Measurements from ENCODE around the gene EXOC6.
"Not testable (repeated sequence)": the region's sequence is repeated elsewhere in the genome, so short reads cannot be mapped to it uniquely, and the experiment has no call there.

EXOC6 gene

GRCh38 chr10:92938841-92939240 lies 90.5 kb downstream of the EXOC6 start:
- DNase-seq (ENCODE audit: low read depth in 2 of 2): no peak

- DNase-seq (ENCODE audit: low read depth in 2 of 2): no peak
Measured at GRCh38 chr10:92942226-92942625, 93.9 kb downstream of the EXOC6 start.

GRCh38 chr10:92946491-92946890 lies 98.2 kb downstream of the EXOC6 start:
- no peak for DNase-seq (ENCODE audit: low read depth in 2 of 2)

- not testable (repeated sequence) for DNase-seq (ENCODE audit: low read depth in 2 of 2)
Measured at GRCh38 chr10:92952573-92952972, 104.3 kb downstream of the EXOC6 start.

GRCh38 chr10:92957223-92958010 lies 109.1 kb downstream of the EXOC6 start:
- no peak for DNase-seq (ENCODE audit: low read depth in 2 of 2)

- no peak for DNase-seq (ENCODE audit: low read depth in 2 of 2)
Measured at GRCh38 chr10:92961638-92962037, 113.3 kb downstream of the EXOC6 start.

GRCh38 chr10:92965314-92965713 lies 117.0 kb downstream of the EXOC6 start:
- DNase-seq (ENCODE audit: low read depth in 2 of 2): no peak

- no peak for DNase-seq (ENCODE audit: low read depth in 2 of 2)
Measured at GRCh38 chr10:92967641-92968040, 119.3 kb downstream of the EXOC6 start.

- no peak for DNase-seq (ENCODE audit: low read depth in 2 of 2)
Measured at GRCh38 chr10:92969151-92969550, 120.8 kb downstream of the EXOC6 start.

GRCh38 chr10:92970301-92971070 lies 122.2 kb downstream of the EXOC6 start:
- DNase-seq (ENCODE audit: low read depth in 2 of 2): no peak

- DNase-seq (ENCODE audit: low read depth in 2 of 2): no peak
Measured at GRCh38 chr10:92972066-92972870, 123.9 kb downstream of the EXOC6 start.

- DNase-seq (ENCODE audit: low read depth in 2 of 2): no peak
Measured at GRCh38 chr10:92972886-92973285, 124.6 kb downstream of the EXOC6 start.

GRCh38 chr10:92976278-92976677 lies 128.0 kb downstream of the EXOC6 start:
- DNase-seq (ENCODE audit: low read depth in 2 of 2): not testable (repeated sequence)

- no peak for DNase-seq (ENCODE audit: low read depth in 2 of 2)
Measured at GRCh38 chr10:92989250-92989649, 140.9 kb downstream of the EXOC6 start.

GRCh38 chr10:92990615-92991014 lies 142.3 kb downstream of the EXOC6 start:
- DNase-seq (ENCODE audit: low read depth in 2 of 2): peak in 1 of 2 donors; percentile 1

GRCh38 chr10:92991513-92991912 lies 143.2 kb downstream of the EXOC6 start:
- no peak for DNase-seq (ENCODE audit: low read depth in 2 of 2)

- DNase-seq (ENCODE audit: low read depth in 2 of 2): no peak
Measured at GRCh38 chr10:92993699-92994272, 145.5 kb downstream of the EXOC6 start.

GRCh38 chr10:92995509-92995908 lies 147.2 kb downstream of the EXOC6 start:
- no peak for DNase-seq (ENCODE audit: low read depth in 2 of 2)

- no peak for DNase-seq (ENCODE audit: low read depth in 2 of 2)
Measured at GRCh38 chr10:92997620-92998019, 149.3 kb downstream of the EXOC6 start.

GRCh38 chr10:92999191-92999590 lies 150.9 kb downstream of the EXOC6 start:
- no peak for DNase-seq (ENCODE audit: low read depth in 2 of 2)

- no peak for DNase-seq (ENCODE audit: low read depth in 2 of 2)
Measured at GRCh38 chr10:93006435-93007039, 158.2 kb downstream of the EXOC6 start.

Data from stimulated activated CD8-positive, alpha-beta memory T cell treated with anti-CD3 and anti-CD28 coated beads, Interleukin-2, amount 100 ng/mL, for 48 hours (primary cell).